ENCODE data around the gene CCDC50.

- TF ChIP-seq, protein P1, sequence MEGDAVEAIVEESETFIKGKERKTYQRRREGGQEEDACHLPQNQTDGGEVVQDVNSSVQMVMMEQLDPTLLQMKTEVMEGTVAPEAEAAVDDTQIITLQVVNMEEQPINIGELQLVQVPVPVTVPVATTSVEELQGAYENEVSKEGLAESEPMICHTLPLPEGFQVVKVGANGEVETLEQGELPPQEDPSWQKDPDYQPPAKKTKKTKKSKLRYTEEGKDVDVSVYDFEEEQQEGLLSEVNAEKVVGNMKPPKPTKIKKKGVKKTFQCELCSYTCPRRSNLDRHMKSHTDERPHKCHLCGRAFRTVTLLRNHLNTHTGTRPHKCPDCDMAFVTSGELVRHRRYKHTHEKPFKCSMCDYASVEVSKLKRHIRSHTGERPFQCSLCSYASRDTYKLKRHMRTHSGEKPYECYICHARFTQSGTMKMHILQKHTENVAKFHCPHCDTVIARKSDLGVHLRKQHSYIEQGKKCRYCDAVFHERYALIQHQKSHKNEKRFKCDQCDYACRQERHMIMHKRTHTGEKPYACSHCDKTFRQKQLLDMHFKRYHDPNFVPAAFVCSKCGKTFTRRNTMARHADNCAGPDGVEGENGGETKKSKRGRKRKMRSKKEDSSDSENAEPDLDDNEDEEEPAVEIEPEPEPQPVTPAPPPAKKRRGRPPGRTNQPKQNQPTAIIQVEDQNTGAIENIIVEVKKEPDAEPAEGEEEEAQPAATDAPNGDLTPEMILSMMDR (IDR thresholded peaks at IDR 0.05), result no peak
- TF ChIP-seq POLR2A (IDR thresholded peaks at IDR 0.05) (no peak), POLR2AphosphoS5 (IDR thresholded peaks at IDR 0.05) (no peak)
These were observed 49.1 kb downstream of the CCDC50 start for GRCh38 chr3:191378142-191378812.

All from breast epithelium (tissue), 3 donors.